Activated CD4-positive, alpha-beta T cell treated with anti-CD3 and anti-CD28 coated beads for 36 hours (primary cell): Measurements from ENCODE around the gene PLEKHH3. TPM values are rescaled to one million over a fixed set of nuclear protein-coding genes. Genes with fewer than 3 reads are reported as not detected.

ENCODE experiments used
- ATAC-seq: fragments of 200-7000 bp; cut with Tn5 transposase; one replicate; pipeline ENCODE4 v1.10.0; 2021; ENCODE audit warnings: mild to moderate bottlenecking, moderate library complexity
- CTCF ChIA-PET: fragments of 350-600 bp; sonication (Branson Sonifier 250); formaldehyde crosslinking; loops from one replicate; lab custom pipeline; 2021; ENCODE audit warnings: antibody characterized with exemption; lab: Charles Lee
- POLR2A ChIA-PET: fragments of 350-600 bp; sonication (Branson Sonifier 250); formaldehyde crosslinking; loops from one replicate; lab custom pipeline; 2021; ENCODE audit warnings: antibody characterized with exemption, inconsistent platforms; lab: Charles Lee
- DNase-seq: peaks from one replicate; pipeline ENCODE4 v3.0.0-alpha.2; 2020
- H3K27ac Mint-ChIP-seq: one replicate; pipeline ENCODE4 v1.8.0; 2021; ENCODE audit warnings: mixed read lengths
- H3K27me3 Mint-ChIP-seq: one replicate; pipeline ENCODE4 v1.8.0; 2021; ENCODE audit warnings: mixed read lengths
- H3K36me3 Mint-ChIP-seq: one replicate; pipeline ENCODE4 v1.8.0; 2021; ENCODE audit warnings: low read depth, mixed read lengths
- H3K4me1 Mint-ChIP-seq: one replicate; pipeline ENCODE4 v1.8.0; 2021; ENCODE audit warnings: mixed read lengths
- H3K4me3 Mint-ChIP-seq: one replicate; pipeline ENCODE4 v1.8.0; 2021; ENCODE audit warnings: mild to moderate bottlenecking, moderate library complexity, mixed read lengths
- H3K9me3 Mint-ChIP-seq: one replicate; pipeline ENCODE4 v1.8.0; 2021; ENCODE audit warnings: low read depth, mixed read lengths
- intact Hi-C, 2 experiments: fragments of 100-400 bp; cut with DNase I in 1 of 2; cut with micrococcal nuclease in 1 of 2; formaldehyde crosslinking; loops; one replicate each; pipeline versions ENCODE4 v1.14.2 to v1.15.1; 2022 to 2024; cut with DNase I, micrococcal nuclease
- total RNA-seq, 2 experiments: library from RNA; stranded (reverse); gene quantifications; one replicate each; pipeline ENCODE4 v1.2.3, GENCODE V29; 2021

PLEKHH3 gene
- total RNA-seq, 2 experiments from 2014 or later: 0.73 to 0.97 TPM

DNA sequence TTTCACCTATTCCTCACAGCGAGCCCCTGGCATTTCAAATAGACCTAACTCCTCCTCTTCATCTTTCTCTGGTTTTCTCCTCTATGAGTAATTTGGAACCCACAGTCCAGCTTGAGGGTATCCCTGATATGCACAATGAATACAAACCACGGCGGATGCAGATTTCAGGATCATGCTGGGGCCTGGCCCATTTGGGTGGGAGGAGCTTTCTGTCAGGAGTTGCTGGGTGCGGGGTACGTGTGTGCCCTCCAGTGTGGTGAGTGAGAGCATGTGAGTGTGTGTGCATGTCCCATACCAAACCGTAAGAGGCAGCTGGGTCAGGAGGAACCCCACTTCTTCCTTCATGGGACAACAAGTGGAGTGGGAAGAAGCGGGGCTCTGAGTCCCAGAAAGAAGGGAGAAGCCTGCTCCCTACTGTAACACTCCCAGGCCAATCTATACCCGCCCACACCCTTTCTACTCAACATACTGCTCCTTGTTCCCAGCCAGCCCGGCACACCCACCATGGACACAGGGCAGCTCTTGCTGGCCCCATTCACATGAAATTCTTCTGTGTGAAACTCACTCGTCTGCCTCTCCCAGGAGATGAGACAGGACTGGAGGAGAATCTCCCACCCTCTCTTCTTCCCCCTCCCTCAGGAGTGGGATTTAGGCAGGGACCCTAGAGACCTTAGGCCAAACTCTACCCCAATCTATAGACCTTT is 23.9 kb upstream of the PLEKHH3 start:
- Mint-ChIP-seq H3K9me3 (no peaks in the 10 kb centered on the region), H3K27ac (no peak overlapping the region), H3K4me3 (no peak overlapping the region), H3K4me1 (peaks cover 11% of the 10 kb centered on the region), H3K36me3 (peaks cover 32% of the 10 kb centered on the region), H3K27me3 (no peaks in the 10 kb centered on the region)
- POLR2A ChIA-PET: no interaction called here
- ATAC-seq (no peak), DNase-seq (no peak)
- CTCF ChIA-PET: interaction anchor here (1.1 kb wide), 1 partner anchor 20 kb away, joined by 3 read pairs; no protein-coding TSS in a partner anchor
- intact Hi-C loops: no loop called here

DNA sequence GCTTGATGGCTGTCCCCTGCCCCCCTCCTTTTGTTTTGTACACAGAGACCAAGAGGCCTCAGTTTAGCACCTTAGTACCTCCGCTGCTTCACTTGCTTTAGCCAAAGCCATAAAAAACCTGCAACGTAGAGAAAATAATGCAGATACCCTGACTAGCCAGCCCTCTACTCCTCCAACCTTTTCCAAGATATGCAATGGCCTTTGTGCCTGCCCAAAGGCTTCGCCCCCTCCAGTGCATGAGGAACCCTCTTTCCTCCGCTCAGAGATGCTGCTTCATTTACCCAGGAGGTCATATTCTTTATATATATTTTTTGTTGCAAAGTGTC is 22.6 kb upstream of the PLEKHH3 start:
- H3K27me3 Mint-ChIP-seq: no peaks in the 10 kb centered on the region
- ChIA-PET POLR2A (no interaction called here), CTCF (interaction anchor here (0.7 to 1.1 kb wide), 2 partner anchors 18 to 27 kb away, joined by 3 to 4 read pairs; no protein-coding TSS in a partner anchor)
- no peak overlapping the region for H3K27ac Mint-ChIP-seq
- intact Hi-C loops: no loop called here
- H3K36me3 Mint-ChIP-seq: peaks cover 23% of the 10 kb centered on the region
- DNase-seq: no peak
- H3K4me1 Mint-ChIP-seq: peaks cover 1% of the 10 kb centered on the region
- H3K4me3 Mint-ChIP-seq: no peak overlapping the region
- ATAC-seq: no peak
- no peaks in the 10 kb centered on the region for H3K9me3 Mint-ChIP-seq

DNA sequence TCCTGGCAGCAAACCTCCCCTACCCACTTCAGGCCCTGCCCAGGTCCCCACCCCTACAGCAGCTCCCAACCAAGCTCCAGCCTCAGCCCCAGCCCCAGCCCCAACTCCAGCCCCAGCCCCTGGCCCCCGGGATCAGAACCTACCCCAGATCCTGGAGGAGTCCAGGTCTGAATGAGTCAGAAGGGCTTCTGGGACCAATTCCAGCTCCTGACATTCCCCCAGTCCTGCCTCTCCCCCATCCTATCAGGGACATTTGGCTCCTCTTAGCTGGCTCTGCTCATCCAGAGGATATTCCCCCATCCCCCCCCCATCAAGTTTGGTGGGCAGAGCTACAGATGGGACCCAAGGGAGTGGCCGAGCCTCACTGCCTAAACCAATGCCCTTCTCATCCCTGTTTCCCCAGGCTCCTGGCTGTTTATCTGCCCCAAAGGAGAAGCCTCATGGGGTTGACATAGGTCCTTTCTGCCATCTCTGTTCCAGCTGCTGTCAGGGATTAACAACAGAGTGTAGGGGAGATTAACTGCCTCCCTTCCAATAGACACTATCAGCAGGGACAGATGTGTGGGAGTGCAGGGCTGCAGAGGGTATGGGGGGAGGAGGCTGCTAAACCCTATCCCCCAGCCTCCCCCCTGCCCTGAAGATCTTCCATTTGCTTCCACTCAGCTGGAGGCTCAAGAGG is 22.1 kb upstream of the PLEKHH3 start:
- Mint-ChIP-seq H3K36me3 (peaks cover 19% of the 10 kb centered on the region), H3K27me3 (no peaks in the 10 kb centered on the region), H3K9me3 (no peaks in the 10 kb centered on the region), H3K4me3 (no peak overlapping the region), H3K27ac (no peak overlapping the region), H3K4me1 (no peaks in the 10 kb centered on the region)
- ATAC-seq (no peak), DNase-seq (no peak)
- POLR2A ChIA-PET: interaction anchor here (0.9 kb wide), 1 partner anchor 19 kb away, joined by 3 read pairs; no protein-coding TSS in a partner anchor
- intact Hi-C loops: no loop called here
- CTCF ChIA-PET: interaction anchor here (0.7 to 1.1 kb wide), 3 partner anchors 13 to 30 kb away, joined by 4 read pairs; no protein-coding TSS in a partner anchor

DNA sequence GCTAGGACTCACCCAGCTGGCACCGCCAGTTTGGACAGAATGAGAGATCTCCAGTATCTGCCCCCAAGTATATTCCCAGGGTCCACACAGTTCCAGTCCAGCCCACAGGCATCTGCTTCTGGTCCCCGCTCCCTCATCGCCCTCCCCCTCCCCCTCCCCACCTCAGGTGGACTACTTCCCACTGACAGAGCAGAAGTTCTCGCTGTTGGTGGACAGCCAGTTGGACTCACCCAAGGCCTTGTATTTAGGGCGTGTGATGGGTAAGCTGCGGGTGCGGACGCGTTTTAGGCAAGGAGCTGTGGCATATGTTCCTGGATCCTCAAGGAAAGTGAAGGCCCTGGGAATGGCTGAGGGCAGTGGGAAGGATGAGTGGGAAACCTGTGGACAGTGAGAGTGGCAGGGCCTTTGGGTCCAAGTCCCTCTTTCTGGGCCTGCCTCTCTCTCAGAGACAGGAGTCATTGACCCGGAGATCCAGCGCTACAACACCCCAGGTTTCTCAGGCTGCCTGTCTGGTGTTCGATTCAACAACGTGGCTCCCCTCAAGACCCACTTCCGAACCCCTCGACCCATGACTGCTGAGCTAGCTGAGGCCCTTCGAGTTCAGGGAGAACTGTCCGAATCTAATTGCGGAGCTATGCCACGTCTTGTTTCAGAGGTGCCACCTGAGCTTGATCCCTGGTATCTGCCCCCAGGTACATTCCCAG is 20.5 kb upstream of the PLEKHH3 start:
- DNase-seq: no peak
- Mint-ChIP-seq H3K4me1 (no peaks in the 10 kb centered on the region), H3K27me3 (no peaks in the 10 kb centered on the region), H3K27ac (no peak overlapping the region), H3K9me3 (no peaks in the 10 kb centered on the region), H3K4me3 (no peak overlapping the region), H3K36me3 (peaks cover 7% of the 10 kb centered on the region)
- ChIA-PET POLR2A (no interaction called here), CTCF (interaction anchor here (0.7 kb wide), 1 partner anchor 13 kb away, joined by 3 read pairs; no protein-coding TSS in a partner anchor)
- no peak for ATAC-seq
- intact Hi-C loops: no loop called here

DNA sequence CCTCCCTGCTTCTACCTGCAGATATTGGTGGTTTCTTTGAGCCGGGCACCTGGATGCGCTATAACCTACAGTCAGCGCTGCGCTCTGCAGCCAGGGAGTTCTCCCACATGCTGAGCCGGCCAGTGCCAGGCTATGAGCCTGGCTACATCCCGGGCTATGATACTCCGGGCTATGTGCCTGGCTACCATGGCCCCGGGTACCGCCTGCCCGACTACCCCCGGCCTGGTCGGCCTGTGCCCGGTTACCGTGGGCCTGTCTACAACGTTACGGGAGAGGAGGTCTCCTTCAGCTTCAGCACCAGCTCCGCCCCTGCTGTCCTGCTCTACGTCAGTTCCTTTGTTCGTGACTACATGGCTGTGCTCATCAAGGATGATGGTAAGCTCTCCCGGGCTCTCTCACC is 18.7 kb upstream of the PLEKHH3 start:
- H3K4me1 Mint-ChIP-seq: no peaks in the 10 kb centered on the region
- H3K27ac Mint-ChIP-seq: no peak overlapping the region
- no peak for ATAC-seq
- intact Hi-C loops: no loop called here
- no peak for DNase-seq
- H3K36me3 Mint-ChIP-seq: peaks cover under 1% of the 10 kb centered on the region
- ChIA-PET CTCF (interaction anchor here (1.0 to 1.2 kb wide), 2 partner anchors 15 to 17 kb away, joined by 3 read pairs; no protein-coding TSS in a partner anchor), POLR2A (interaction anchor here (0.6 kb wide), 1 partner anchor 73 kb away, joined by 7 read pairs; no protein-coding TSS in a partner anchor)
- H3K4me3 Mint-ChIP-seq: no peak overlapping the region
- no peaks in the 10 kb centered on the region for H3K27me3 Mint-ChIP-seq
- H3K9me3 Mint-ChIP-seq: no peaks in the 10 kb centered on the region

DNA sequence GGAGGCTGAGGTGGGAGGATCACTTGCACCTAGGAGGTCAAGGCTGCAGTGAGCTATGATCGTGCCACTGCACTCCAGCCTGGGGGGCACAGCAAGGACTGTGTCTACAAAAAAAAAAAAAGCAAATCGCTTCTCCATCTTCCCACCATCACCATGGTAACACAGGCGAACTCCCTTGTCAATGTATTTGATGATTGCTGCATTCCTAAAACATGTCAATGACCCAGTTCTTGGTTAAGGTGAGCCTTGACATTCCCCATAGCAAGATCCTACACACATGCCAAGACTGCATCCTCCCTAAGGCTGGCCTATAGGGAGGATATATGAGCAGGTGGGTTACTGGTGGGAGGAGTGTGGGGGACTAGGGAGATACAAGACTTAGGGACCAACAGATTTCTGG is 17.7 kb upstream of the PLEKHH3 start:
- Mint-ChIP-seq H3K27ac (no peak overlapping the region), H3K36me3 (no peaks in the 10 kb centered on the region), H3K9me3 (no peaks in the 10 kb centered on the region), H3K27me3 (no peaks in the 10 kb centered on the region), H3K4me3 (no peak overlapping the region), H3K4me1 (no peaks in the 10 kb centered on the region)
- DNase-seq (no peak), ATAC-seq (no peak)
- POLR2A ChIA-PET: no interaction called here
- CTCF ChIA-PET: interaction anchor here (1.8 kb wide), 1 partner anchor 11 kb away, joined by 5 read pairs; no protein-coding TSS in a partner anchor
- intact Hi-C loops: no loop called here

DNA sequence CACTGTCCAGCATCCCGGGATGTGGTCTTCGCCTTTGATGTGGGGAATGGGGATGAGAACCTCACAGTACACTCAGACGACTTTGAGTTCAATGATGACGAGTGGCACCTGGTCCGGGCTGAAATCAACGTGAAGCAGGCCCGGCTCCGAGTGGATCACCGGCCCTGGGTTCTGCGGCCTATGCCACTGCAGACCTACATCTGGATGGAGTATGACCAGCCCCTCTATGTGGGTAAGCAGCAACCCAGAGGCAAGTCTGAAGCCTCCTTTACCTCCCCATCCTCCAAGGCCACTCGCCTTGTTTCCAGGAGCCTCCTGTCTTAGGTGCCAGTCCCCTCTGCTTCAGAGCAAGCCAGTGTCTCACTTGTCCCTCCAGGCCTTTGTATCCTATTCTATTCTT is 15.7 kb upstream of the PLEKHH3 start:
- no peak overlapping the region for H3K4me3 Mint-ChIP-seq
- H3K27ac Mint-ChIP-seq: no peak overlapping the region
- ChIA-PET CTCF (interaction anchor here (1.8 kb wide), 1 partner anchor 9 kb away, joined by 5 read pairs; no protein-coding TSS in a partner anchor), POLR2A (no interaction called here)
- H3K9me3 Mint-ChIP-seq: no peaks in the 10 kb centered on the region
- ATAC-seq: no peak
- DNase-seq: no peak
- intact Hi-C loops: no loop called here
- no peaks in the 10 kb centered on the region for H3K36me3 Mint-ChIP-seq
- no peaks in the 10 kb centered on the region for H3K4me1 Mint-ChIP-seq
- no peaks in the 10 kb centered on the region for H3K27me3 Mint-ChIP-seq

DNA sequence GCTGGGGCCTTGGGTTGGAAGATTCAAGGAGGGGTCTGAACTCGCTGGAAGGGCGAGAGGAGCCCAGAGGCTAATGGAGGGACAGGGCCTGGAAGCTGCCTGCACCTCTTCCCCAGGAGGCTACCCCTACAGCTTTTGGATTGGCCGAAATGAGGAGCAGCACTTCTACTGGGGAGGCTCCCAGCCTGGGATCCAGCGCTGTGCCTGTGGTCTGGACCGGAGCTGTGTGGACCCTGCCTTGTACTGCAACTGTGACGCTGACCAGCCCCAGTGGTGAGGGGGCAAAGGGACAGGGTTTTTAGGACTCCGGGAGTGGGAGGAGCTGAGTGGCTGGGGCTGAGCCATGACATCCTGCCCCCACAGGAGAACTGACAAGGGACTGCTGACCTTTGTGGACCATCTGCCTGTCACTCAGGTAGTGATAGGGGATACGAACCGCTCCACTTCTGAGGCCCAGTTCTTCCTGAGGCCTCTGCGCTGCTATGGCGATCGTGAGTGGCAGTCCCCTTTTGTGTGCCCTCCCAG is 14.3 kb upstream of the PLEKHH3 start:
- no peaks in the 10 kb centered on the region for H3K36me3 Mint-ChIP-seq
- ChIA-PET POLR2A (no interaction called here), CTCF (no interaction called here)
- no peaks in the 10 kb centered on the region for H3K27me3 Mint-ChIP-seq
- H3K4me1 Mint-ChIP-seq: no peaks in the 10 kb centered on the region
- ATAC-seq (no peak), DNase-seq (no peak)
- intact Hi-C loops: no loop called here
- no peak overlapping the region for H3K4me3 Mint-ChIP-seq
- no peak overlapping the region for H3K27ac Mint-ChIP-seq
- H3K9me3 Mint-ChIP-seq: no peaks in the 10 kb centered on the region

DNA sequence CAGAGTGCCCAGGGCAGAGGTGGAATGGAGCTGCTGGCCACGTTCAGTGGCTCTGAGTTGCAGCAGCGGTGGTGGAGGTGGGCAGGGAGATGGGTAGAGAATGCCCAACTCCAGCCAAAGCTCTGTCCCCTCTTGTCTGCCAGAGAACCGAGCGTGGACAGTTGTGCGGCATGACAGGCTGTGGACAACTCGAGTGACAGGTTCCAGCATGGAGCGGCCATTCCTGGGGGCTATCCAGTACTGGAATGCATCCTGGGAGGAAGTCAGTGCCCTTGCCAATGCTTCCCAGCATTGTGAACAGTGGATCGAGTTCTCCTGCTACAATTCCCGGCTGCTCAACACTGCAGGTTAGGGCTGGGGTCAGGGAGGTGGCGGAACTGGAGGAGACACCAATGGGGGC is 13.8 kb upstream of the PLEKHH3 start:
- H3K9me3 Mint-ChIP-seq: no peaks in the 10 kb centered on the region
- H3K27ac Mint-ChIP-seq: no peak overlapping the region
- H3K4me3 Mint-ChIP-seq: no peak overlapping the region
- H3K4me1 Mint-ChIP-seq: no peaks in the 10 kb centered on the region
- no peaks in the 10 kb centered on the region for H3K27me3 Mint-ChIP-seq
- ChIA-PET CTCF (no interaction called here), POLR2A (no interaction called here)
- no peaks in the 10 kb centered on the region for H3K36me3 Mint-ChIP-seq
- intact Hi-C loops: no loop called here
- DNase-seq (no peak), ATAC-seq (no peak)

DNA sequence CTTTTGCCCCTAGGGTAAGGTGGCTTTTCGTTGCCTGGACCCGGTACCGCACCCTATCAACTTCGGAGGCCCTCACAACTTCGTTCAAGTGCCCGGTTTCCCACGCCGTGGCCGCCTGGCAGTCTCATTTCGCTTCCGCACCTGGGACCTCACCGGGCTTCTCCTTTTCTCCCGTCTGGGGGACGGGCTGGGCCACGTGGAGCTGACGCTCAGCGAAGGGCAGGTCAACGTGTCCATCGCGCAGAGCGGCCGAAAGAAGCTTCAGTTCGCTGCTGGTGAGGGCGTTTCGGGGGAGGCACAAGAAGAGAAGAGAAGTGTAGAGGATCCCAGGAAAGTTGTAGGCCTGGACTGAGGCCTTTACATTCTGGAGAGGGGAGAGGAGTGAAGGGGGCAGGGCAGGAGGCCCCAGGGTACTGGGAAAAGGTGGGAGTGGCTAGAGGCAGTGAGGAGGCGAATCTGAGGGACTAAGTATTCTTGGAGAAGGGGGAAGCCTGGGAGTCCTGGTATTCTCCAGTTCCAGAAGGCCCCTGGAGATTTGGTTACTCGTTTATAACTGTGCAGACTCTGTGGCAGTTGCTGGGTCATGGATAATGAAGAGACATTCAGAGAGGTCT is 11.0 kb upstream of the PLEKHH3 start:
- ChIA-PET POLR2A (no interaction called here), CTCF (no interaction called here)
- no peak for DNase-seq
- Mint-ChIP-seq H3K9me3 (no peaks in the 10 kb centered on the region), H3K4me1 (peaks cover 7% of the 10 kb centered on the region), H3K27me3 (peaks cover 22% of the 10 kb centered on the region), H3K4me3 (no peak overlapping the region), H3K27ac (no peak overlapping the region), H3K36me3 (peaks cover 2% of the 10 kb centered on the region)
- no peak for ATAC-seq
- intact Hi-C loops: no loop called here
